Esophagus squamous epithelium (tissue), 4 donors: ENCODE measurements around the gene PLBD2.

Experiments used
- CTCF ChIP-seq, 6 experiments: fragments of 450-650 bp in 4 of 6; fragments of 200-600 bp in 2 of 6; sonication (generic) in 2 of 6; IDR thresholded peaks; one replicate each; pipeline ENCODE4 v1.5.1; 2016 to 2019; ENCODE audit warnings: antibody characterized with exemption in 6 of 6, mild to moderate bottlenecking in 4 of 6, moderate library complexity in 4 of 6
- POLR2A ChIP-seq, 4 donors: fragments of 450-650 bp; IDR thresholded peaks; one replicate each; pipeline ENCODE4 v1.6.1; 2017; ENCODE audit warnings: antibody characterized with exemption in 4 of 4, mild to moderate bottlenecking in 4 of 4, moderate library complexity in 3 of 4

- no peak for TF ChIP-seq CTCF (IDR thresholded peaks at IDR 0.05)
- no peak for TF ChIP-seq POLR2A (IDR thresholded peaks at IDR 0.05)
Observed at GRCh38 chr12:113322343-113322742, 36.0 kb upstream of the PLBD2 start.
